GM12891 (cell line): ENCODE results near the gene CPA4.

ENCODE experiments used
- POLR2A ChIP-seq: IDR thresholded peaks from 2 replicates; pipeline ENCODE4 v1.6.1; 2011; ENCODE audit warnings: low read depth, low read length, control low read depth
- POLR2AphosphoS5 ChIP-seq: IDR thresholded peaks from 2 replicates; pipeline ENCODE4 v1.6.1; 2011; ENCODE audit warnings: low read depth, low read length, control low read depth
- TAF1 ChIP-seq: IDR thresholded peaks from 2 replicates; pipeline ENCODE4 v1.6.1; 2011; ENCODE audit warnings: low read depth, low read length, control low read depth

- TF ChIP-seq POLR2AphosphoS5 = no peak
- TF ChIP-seq POLR2A = no peak
- no peak for TF ChIP-seq TAF1
Observed at GRCh38 chr7:130365088-130365487, 72.1 kb downstream of the CPA4 start.
